CD14-positive monocyte (primary cell): ENCODE data around the gene EVX2. TPM values are rescaled to one million over a fixed set of nuclear protein-coding genes. Genes with fewer than 3 reads are reported as not detected.

Experiments
- DNase-seq, 3 donors: peaks; one replicate each; pipeline ENCODE4 v3.0.0-alpha.2; 2011 to 2022
- H2AFZ ChIP-seq: 2 replicates; pipeline ENCODE4 v1.6.0; 2012; ENCODE audit warnings: mild to moderate bottlenecking, low read depth, low read length, inconsistent platforms; ENCODE audit not compliant: insufficient read depth, poor library complexity, severe bottlenecking
- H3K27ac ChIP-seq, 2 donors: 1 replicate in 1 of 2; 2 replicates in 1 of 2; pipeline ENCODE4 v1.5.1; 2012 to 2013; ENCODE audit warnings: low read length in 2 of 2, control low read depth in 1 of 2, inconsistent platforms in 1 of 2, low read depth in 1 of 2, mild to moderate bottlenecking in 1 of 2
- H3K27me3 ChIP-seq, 2 donors: one replicate each; pipeline versions ENCODE4 v1.6.0 to v1.6.1; 2011 to 2013; ENCODE audit warnings: low read length in 2 of 2; ENCODE audit not compliant: control insufficient read depth in 2 of 2, insufficient read depth in 2 of 2
- H3K36me3 ChIP-seq, 2 donors: replicated peaks in 1 of 2; 1 replicate in 1 of 2; 2 replicates in 1 of 2; pipeline versions ENCODE4 v1.5.1 to v1.6.1; 2012 to 2013; ENCODE audit warnings: low read length in 2 of 2, control low read depth in 1 of 2, inconsistent platforms in 1 of 2, mild to moderate bottlenecking in 1 of 2; ENCODE audit not compliant: insufficient read depth in 2 of 2, control insufficient read depth in 1 of 2
- H3K4me1 ChIP-seq, 2 donors: 1 replicate in 1 of 2; 2 replicates in 1 of 2; pipeline versions ENCODE4 v1.5.1 to v1.6.1; 2012 to 2013; ENCODE audit warnings: low read length in 2 of 2, control low read depth in 1 of 2, inconsistent platforms in 1 of 2, mild to moderate bottlenecking in 1 of 2, moderate library complexity in 1 of 2; ENCODE audit not compliant: insufficient read depth in 2 of 2, control insufficient read depth in 1 of 2
- H3K4me2 ChIP-seq: replicated peaks from 2 replicates; pipeline ENCODE3; 2012; ENCODE audit warnings: low read length, moderate library complexity, mild to moderate bottlenecking; ENCODE audit not compliant: poor library complexity, severe bottlenecking; ENCODE audit errors: extremely low read depth
- H3K4me3 ChIP-seq, 3 experiments: fragments of 200-600 bp in 1 of 3; sonication (generic) in 1 of 3; replicated peaks in 1 of 3; 1 replicate in 2 of 3; 2 replicates in 1 of 3; pipeline ENCODE4 v1.5.1; 2011 to 2013; ENCODE audit warnings: low read length in 3 of 3, mild to moderate bottlenecking in 3 of 3, control low read depth in 2 of 3, low read depth in 2 of 3, inconsistent platforms in 1 of 3, moderate library complexity in 1 of 3
- H3K79me2 ChIP-seq: 2 replicates; pipeline ENCODE4 v1.6.0; 2012; ENCODE audit warnings: mild to moderate bottlenecking, control low read depth, inconsistent platforms, low read length, moderate library complexity; ENCODE audit not compliant: insufficient read depth
- H3K9ac ChIP-seq: 2 replicates; pipeline ENCODE4 v1.6.0; 2017; ENCODE audit warnings: low read length, mild to moderate bottlenecking; ENCODE audit not compliant: insufficient read depth, poor library complexity, severe bottlenecking
- H3K9me3 ChIP-seq, 2 donors: replicated peaks in 1 of 2; 1 replicate in 1 of 2; 2 replicates in 1 of 2; pipeline versions ENCODE4 v1.5.1 to v1.6.1; 2012 to 2013; ENCODE audit warnings: low read length in 2 of 2, control low read depth in 1 of 2; ENCODE audit not compliant: control insufficient read depth in 1 of 2, insufficient read depth in 1 of 2
- H4K20me1 ChIP-seq: 2 replicates; pipeline ENCODE4 v1.6.0; 2012; ENCODE audit warnings: mild to moderate bottlenecking, low read length, control low read depth, moderate library complexity; ENCODE audit not compliant: insufficient read depth
- H3K27ac Mint-ChIP-seq, 7 donors: one replicate each; pipeline ENCODE4 v1.8.0; 2020; ENCODE audit warnings: mild to moderate bottlenecking in 7 of 7, mixed read lengths in 7 of 7, moderate library complexity in 6 of 7, inconsistent platforms in 2 of 7
- H3K27me3 Mint-ChIP-seq, 3 donors: one replicate each; pipeline ENCODE4 v1.8.0; 2021 to 2022; ENCODE audit warnings: low read depth in 3 of 3, mild to moderate bottlenecking in 3 of 3, mixed read lengths in 3 of 3, moderate library complexity in 3 of 3, inconsistent platforms in 1 of 3
- H3K36me3 Mint-ChIP-seq, 2 donors: one replicate each; pipeline ENCODE4 v1.8.0; 2020; ENCODE audit warnings: mixed read lengths in 2 of 2, inconsistent platforms in 1 of 2, mild to moderate bottlenecking in 1 of 2
- H3K4me1 Mint-ChIP-seq: one replicate; pipeline ENCODE4 v1.8.0; 2020; ENCODE audit warnings: mild to moderate bottlenecking, mixed read lengths
- H3K4me3 Mint-ChIP-seq, 2 donors: one replicate each; pipeline ENCODE4 v1.8.0; 2020; ENCODE audit warnings: mild to moderate bottlenecking in 2 of 2, mixed read lengths in 2 of 2, moderate library complexity in 1 of 2
- H3K9me3 Mint-ChIP-seq, 7 donors: one replicate each; pipeline ENCODE4 v1.8.0; 2020 to 2022; ENCODE audit warnings: mixed read lengths in 7 of 7, mild to moderate bottlenecking in 6 of 7, moderate library complexity in 6 of 7, inconsistent platforms in 2 of 7
- WGBS: methylation state at CpG from one replicate; pipeline ENCODE4 v1.1.5; 2013; ENCODE audit warnings: missing lambda C conversion rate; ENCODE audit not compliant: insufficient coverage; 5-methylcytosine and 5-hydroxymethylcytosine counted together
- intact Hi-C, 2 donors: fragments of 100-400 bp; cut with micrococcal nuclease; formaldehyde crosslinking; loops; one replicate each; pipeline versions ENCODE4 v1.15.0 to v1.15.1; 2023
- polyA plus RNA-seq, 3 donors: library from polyadenylated mRNA; depleted of rRNA in 1 of 3; unstranded in 2 of 3; stranded (reverse) in 1 of 3; fragments of 300-500 nt in 2 of 3; fragments of >200 nt in 1 of 3; fragmentation: Illumina TruSeq in 2 of 3; gene quantifications; 1 replicate in 2 of 3; 2 replicates in 1 of 3; pipeline ENCODE4 v1.2.3, GENCODE V29; 2012 to 2021
- TF ChIP-seq, protein P1 (sequence below): fragments of 200-600 bp; IDR thresholded peaks from one replicate; pipeline ENCODE4 v1.8.0; 2022; ENCODE audit warnings: antibody characterized with exemption, mild to moderate bottlenecking

Gene EVX2
- polyA plus RNA-seq, 3 donors = not detected

DNA sequence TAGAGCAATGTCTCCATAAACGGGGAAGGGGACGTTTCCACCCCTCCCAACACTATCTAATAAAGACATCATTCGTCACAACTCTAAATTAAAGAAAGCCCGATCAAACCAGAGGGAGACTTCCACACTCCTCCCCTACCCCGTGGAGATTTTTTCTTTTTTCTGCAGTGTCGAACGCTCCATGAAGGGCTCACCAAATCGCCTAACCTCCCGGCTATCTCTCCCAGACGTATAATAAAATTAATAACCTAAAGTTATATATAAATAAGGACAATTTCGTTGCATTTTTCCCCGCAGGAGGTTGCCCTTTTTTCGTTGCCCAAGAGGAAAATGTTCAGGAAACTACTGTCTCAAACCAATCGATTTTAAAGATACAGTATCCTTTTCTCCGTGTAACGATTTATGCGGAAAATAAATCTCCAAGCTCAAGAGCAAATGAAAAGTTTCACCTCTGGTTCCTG lies 2.4 kb downstream of the EVX2 start:
- peak overlapping the region in 1 of 2 donors; percentile 85 for H3K4me3 Mint-ChIP-seq
- H3K4me3 ChIP-seq = no peak overlapping the region
- no peak for DNase-seq
- H3K4me1 Mint-ChIP-seq = peaks cover 31% of the 10 kb centered on the region
- no peak overlapping the region for H3K4me2 ChIP-seq
- H3K27me3 Mint-ChIP-seq = peaks cover 85 to 95% (median 92%) of the 10 kb centered on the region in 3 donors
- H3K27ac ChIP-seq = no peak overlapping the region
- H3K36me3 ChIP-seq = no peaks in the 10 kb centered on the region
- no peak overlapping the region for H3K27ac Mint-ChIP-seq
- peaks cover 91 to 96% of the 10 kb centered on the region in 2 donors for H3K27me3 ChIP-seq
- H3K36me3 Mint-ChIP-seq = peaks cover 8 to 13% of the 10 kb centered on the region in 2 donors
- WGBS = 5% methylated on average over 6 of the region's 17 CpGs
- H2AFZ ChIP-seq = no peak overlapping the region
- H3K9ac ChIP-seq = no peak overlapping the region
- intact Hi-C loops = loop anchor here in 1 of 2 donors (5.0 kb wide), 1 partner anchor 41 kb away; the partner anchor contains the start of gene HOXD9
- H3K4me1 ChIP-seq = peaks cover 0 to 20% of the 10 kb centered on the region in 2 donors
- TF ChIP-seq, protein P1, sequence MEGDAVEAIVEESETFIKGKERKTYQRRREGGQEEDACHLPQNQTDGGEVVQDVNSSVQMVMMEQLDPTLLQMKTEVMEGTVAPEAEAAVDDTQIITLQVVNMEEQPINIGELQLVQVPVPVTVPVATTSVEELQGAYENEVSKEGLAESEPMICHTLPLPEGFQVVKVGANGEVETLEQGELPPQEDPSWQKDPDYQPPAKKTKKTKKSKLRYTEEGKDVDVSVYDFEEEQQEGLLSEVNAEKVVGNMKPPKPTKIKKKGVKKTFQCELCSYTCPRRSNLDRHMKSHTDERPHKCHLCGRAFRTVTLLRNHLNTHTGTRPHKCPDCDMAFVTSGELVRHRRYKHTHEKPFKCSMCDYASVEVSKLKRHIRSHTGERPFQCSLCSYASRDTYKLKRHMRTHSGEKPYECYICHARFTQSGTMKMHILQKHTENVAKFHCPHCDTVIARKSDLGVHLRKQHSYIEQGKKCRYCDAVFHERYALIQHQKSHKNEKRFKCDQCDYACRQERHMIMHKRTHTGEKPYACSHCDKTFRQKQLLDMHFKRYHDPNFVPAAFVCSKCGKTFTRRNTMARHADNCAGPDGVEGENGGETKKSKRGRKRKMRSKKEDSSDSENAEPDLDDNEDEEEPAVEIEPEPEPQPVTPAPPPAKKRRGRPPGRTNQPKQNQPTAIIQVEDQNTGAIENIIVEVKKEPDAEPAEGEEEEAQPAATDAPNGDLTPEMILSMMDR = no peak
- no peaks in the 10 kb centered on the region for H4K20me1 ChIP-seq
- peaks cover 10 to 52% (median 36%) of the 10 kb centered on the region in 7 donors for H3K9me3 Mint-ChIP-seq
- no peaks in the 10 kb centered on the region for H3K79me2 ChIP-seq
- H3K9me3 ChIP-seq = peaks cover 8 to 78% of the 10 kb centered on the region in 2 donors

DNA sequence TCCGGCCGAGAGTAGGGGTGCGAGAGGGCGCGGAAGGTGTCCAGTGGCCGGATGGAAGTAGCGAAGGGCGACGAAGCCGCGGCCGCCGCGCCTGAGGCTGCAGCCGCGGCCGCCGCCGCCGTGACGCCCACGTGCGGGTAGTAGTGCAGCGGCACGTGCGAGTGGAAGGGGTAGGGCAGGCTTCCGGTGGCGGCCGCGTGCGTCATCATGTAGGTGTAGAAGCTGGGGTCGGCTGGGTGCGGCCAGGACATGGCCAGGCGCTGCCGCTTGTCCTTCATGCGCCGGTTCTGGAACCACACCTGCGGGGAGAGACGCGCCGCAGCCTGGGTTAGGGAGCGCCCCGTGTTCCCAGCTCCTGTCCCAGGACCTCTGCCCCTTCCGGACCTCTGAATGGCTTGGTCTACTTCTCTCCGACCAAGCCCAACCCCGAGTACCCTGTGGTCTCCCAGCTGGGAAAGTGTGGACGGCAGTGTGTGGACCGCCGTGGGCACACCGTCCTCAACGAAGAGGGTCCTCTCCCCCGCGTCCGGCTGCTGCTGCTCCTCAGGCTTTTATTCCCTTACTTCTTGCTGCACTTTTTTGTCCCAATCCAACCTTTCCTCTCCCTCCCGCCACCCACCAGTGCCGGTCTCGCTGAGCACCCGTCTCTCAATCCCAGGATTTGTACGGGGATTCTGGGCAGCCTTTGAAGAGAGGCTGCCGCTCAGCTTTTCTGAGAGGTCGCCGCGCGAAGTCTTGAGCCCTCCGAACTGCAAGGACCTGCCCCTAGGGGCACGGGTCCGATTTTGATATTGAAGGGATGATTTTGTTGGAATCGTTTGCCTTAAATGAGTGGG lies 3.0 kb downstream of the EVX2 start:
- Histone ChIP-seq H2AFZ (no peak overlapping the region), H3K27ac (no peak overlapping the region), H3K27me3 (peaks cover 91 to 96% of the 10 kb centered on the region in 2 donors), H3K4me2 (peak overlapping the region; percentile 44), H3K36me3 (no peaks in the 10 kb centered on the region), H4K20me1 (no peaks in the 10 kb centered on the region), H3K9ac (no peak overlapping the region), H3K79me2 (no peaks in the 10 kb centered on the region), H3K4me3 (no peak overlapping the region), H3K9me3 (peaks cover 8 to 78% of the 10 kb centered on the region in 2 donors), H3K4me1 (peaks cover 0 to 20% of the 10 kb centered on the region in 2 donors)
- Mint-ChIP-seq H3K27ac (no peak overlapping the region), H3K4me3 (peak overlapping the region; percentile 24 to 85), H3K36me3 (peaks cover 8 to 15% of the 10 kb centered on the region in 2 donors), H3K27me3 (peaks cover 85 to 95% (median 91%) of the 10 kb centered on the region in 3 donors), H3K9me3 (peaks cover 10 to 51% (median 36%) of the 10 kb centered on the region in 7 donors), H3K4me1 (peaks cover 29% of the 10 kb centered on the region)
- TF ChIP-seq, protein P1 = no peak
- intact Hi-C loops = loop anchor here in 1 of 2 donors (5.0 kb wide), 1 partner anchor 42 kb away; the partner anchor contains the start of gene HOXD9
- WGBS = 6% methylated on average over 48 of the region's 68 CpGs
- peak in 1 of 3 donors; percentile 33 for DNase-seq
